B cell (primary cell): ENCODE data around the gene TMEM94. TPM values are rescaled to one million over a fixed set of nuclear protein-coding genes. Genes with fewer than 3 reads are reported as not detected.

ENCODE experiments used
- ATAC-seq: fragments of 200-7000 bp; cut with Tn5 transposase; one replicate; pipeline ENCODE4 v1.10.0; 2021; ENCODE audit warnings: low read depth, mild to moderate bottlenecking, moderate number of reproducible peaks, moderate library complexity
- CTCF ChIA-PET: fragments of 350-600 bp; sonication (Branson Sonifier 250); formaldehyde crosslinking; loops from one replicate; lab custom pipeline; 2021; ENCODE audit warnings: antibody characterized with exemption, inconsistent platforms; lab: Charles Lee
- POLR2A ChIA-PET: fragments of 350-600 bp; sonication (Branson Sonifier 250); formaldehyde crosslinking; loops from one replicate; lab custom pipeline; 2021; ENCODE audit warnings: antibody characterized with exemption; lab: Charles Lee
- DNase-seq: peaks from one replicate; pipeline ENCODE4 v3.0.0; 2013
- H2AFZ ChIP-seq: 2 replicates; pipeline ENCODE4 v1.6.1; 2012; ENCODE audit warnings: mild to moderate bottlenecking, low read depth, low read length; ENCODE audit not compliant: insufficient read depth, poor library complexity, severe bottlenecking
- H3K27ac ChIP-seq, 2 donors: 1 replicate in 1 of 2; 2 replicates in 1 of 2; pipeline ENCODE4 v1.5.1; 2012 to 2013; ENCODE audit warnings: low read length in 2 of 2, mild to moderate bottlenecking in 2 of 2, moderate library complexity in 1 of 2
- H3K27me3 ChIP-seq, 4 experiments: fragments of 200-600 bp in 1 of 4; sonication (generic) in 1 of 4; replicated peaks in 1 of 4; 1 replicate in 2 of 4; 2 replicates in 2 of 4; pipeline versions ENCODE4 v1.6.1 to v1.7.0; 2013 to 2016; ENCODE audit warnings: low read length in 3 of 4, mild to moderate bottlenecking in 2 of 4, mixed read lengths in 1 of 4, moderate library complexity in 1 of 4; ENCODE audit not compliant: insufficient read depth in 4 of 4, control insufficient read depth in 3 of 4; ENCODE audit errors: control extremely low read depth in 1 of 4
- H3K36me3 ChIP-seq, 2 experiments: replicated peaks in 1 of 2; 1 replicate in 1 of 2; 2 replicates in 1 of 2; pipeline versions ENCODE4 v1.6.1 to v1.7.1; 2013; ENCODE audit warnings: low read length in 1 of 2; ENCODE audit not compliant: insufficient read depth in 2 of 2, control insufficient read depth in 1 of 2; ENCODE audit errors: control extremely low read depth in 1 of 2, extremely low read depth in 1 of 2
- H3K4me1 ChIP-seq, 2 donors: fragments of 200-600 bp in 1 of 2; sonication (generic) in 1 of 2; 1 replicate in 1 of 2; 2 replicates in 1 of 2; pipeline versions ENCODE4 v1.5.1 to v1.6.1; 2013 to 2017; ENCODE audit warnings: low read length in 2 of 2; ENCODE audit not compliant: control insufficient read depth in 2 of 2, insufficient read depth in 2 of 2
- H3K4me2 ChIP-seq: replicated peaks from 2 replicates; pipeline ENCODE3; 2012; ENCODE audit warnings: mild to moderate bottlenecking, low read depth, low read length; ENCODE audit not compliant: poor library complexity, severe bottlenecking
- H3K4me3 ChIP-seq, 5 experiments: fragments of 200-600 bp in 1 of 5; sonication (generic) in 1 of 5; 1 replicate in 3 of 5; 2 replicates in 2 of 5; pipeline versions ENCODE4 v1.5.1 to v1.7.0; 2011 to 2016; ENCODE audit warnings: low read length in 4 of 5, mild to moderate bottlenecking in 4 of 5, low read depth in 2 of 5, control low read depth in 1 of 5, moderate library complexity in 1 of 5; ENCODE audit not compliant: insufficient read depth in 1 of 5; ENCODE audit errors: control extremely low read depth in 1 of 5, extremely low read depth in 1 of 5
- H3K79me2 ChIP-seq: fragments of 200-600 bp; sonication (generic); one replicate; pipeline ENCODE4 v1.6.0; 2016; ENCODE audit warnings: low read length; ENCODE audit not compliant: control insufficient read depth, insufficient read depth
- H3K9ac ChIP-seq: fragments of 200-600 bp; sonication (generic); 2 replicates; pipeline ENCODE4 v1.6.1; 2017; ENCODE audit warnings: mild to moderate bottlenecking, low read length, moderate library complexity
- H3K9me3 ChIP-seq, 3 donors: one replicate each; pipeline versions ENCODE4 v1.6.1 to v1.7.1; 2013; ENCODE audit warnings: low read length in 2 of 3; ENCODE audit not compliant: control insufficient read depth in 2 of 3, insufficient read depth in 1 of 3; ENCODE audit errors: control extremely low read depth in 1 of 3
- H4K20me1 ChIP-seq: 2 replicates; pipeline ENCODE4 v1.6.0; 2012; ENCODE audit warnings: mild to moderate bottlenecking, low read length; ENCODE audit not compliant: insufficient read depth, control insufficient read depth, poor library complexity, severe bottlenecking
- H3K27ac Mint-ChIP-seq: one replicate; pipeline ENCODE4 v1.8.0; 2021; ENCODE audit warnings: mixed read lengths
- H3K27me3 Mint-ChIP-seq: one replicate; pipeline ENCODE4 v1.8.0; 2021; ENCODE audit warnings: mixed read lengths
- H3K4me1 Mint-ChIP-seq: one replicate; pipeline ENCODE4 v1.8.0; 2021; ENCODE audit warnings: mixed read lengths
- H3K4me3 Mint-ChIP-seq: one replicate; pipeline ENCODE4 v1.8.0; 2021; ENCODE audit warnings: mixed read lengths
- H3K9me3 Mint-ChIP-seq: one replicate; pipeline ENCODE4 v1.8.0; 2022; ENCODE audit warnings: mixed read lengths; ENCODE audit not compliant: insufficient read depth
- CTCF ChIP-seq: fragments of 200-600 bp; IDR thresholded peaks from one replicate; pipeline ENCODE4 v1.8.0; 2022; ENCODE audit warnings: antibody characterized with exemption, mild to moderate bottlenecking
- EZH2 ChIP-seq: IDR thresholded peaks from 2 replicates; pipeline ENCODE4 v1.6.1; 2012; ENCODE audit warnings: borderline replicate concordance, low read depth, mild to moderate bottlenecking, moderate library complexity, low read length; ENCODE audit not compliant: insufficient read depth, poor library complexity, severe bottlenecking
- WGBS: methylation state at CpG from one replicate; pipeline ENCODE4 v1.1.5; 2013; ENCODE audit warnings: missing lambda C conversion rate; ENCODE audit not compliant: insufficient coverage; 5-methylcytosine and 5-hydroxymethylcytosine counted together
- intact Hi-C: fragments of 100-400 bp; cut with micrococcal nuclease; formaldehyde crosslinking; loops from one replicate; pipeline ENCODE4 v1.10.0; 2022
- polyA plus RNA-seq: library from polyadenylated mRNA; depleted of rRNA; stranded (reverse); fragments of >200 nt; gene quantifications from 2 replicates; pipeline ENCODE4 v1.2.3, GENCODE V29; 2012
- total RNA-seq, 2 donors: library from RNA; stranded (reverse); fragments of 120-200 nt in 1 of 2; gene quantifications; 1 replicate in 1 of 2; 2 replicates in 1 of 2; pipeline versions ENCODE4 v1.2.3 to v1.2.4, GENCODE V29; 2013 to 2022

TMEM94 gene
- total and polyA plus RNA-seq, 2 donors (not counting 1 experiment from before 2014, with no cell fraction given): 139 to 158 TPM

GRCh38 chr17:75481194-75482068, 25.0 kb downstream of the TMEM94 start:
- Histone ChIP-seq H3K36me3 (peaks cover 0 to 5% of the 10 kb centered on the region in 2 experiments), H3K79me2 (peaks cover 21% of the 10 kb centered on the region), H3K9ac (no peak overlapping the region), H3K4me2 (no peak overlapping the region), H3K27me3 (no peaks in the 10 kb centered on the region), H2AFZ (no peak overlapping the region), H3K27ac (no peak overlapping the region), H3K4me1 (no peaks in the 10 kb centered on the region), H4K20me1 (peaks cover 14% of the 10 kb centered on the region), H3K9me3 (no peaks in the 10 kb centered on the region), H3K4me3 (no peak overlapping the region)
- no peaks in the 10 kb centered on the region for H3K27me3 Mint-ChIP-seq
- ATAC-seq: no peak
- CTCF ChIA-PET: interaction anchor here (0.5 to 1.3 kb wide), 2 partner anchors 17 to 24 kb away, joined by 3 to 5 read pairs; no protein-coding TSS in a partner anchor
- POLR2A ChIA-PET: interaction anchor here (1.2 kb wide), 1 partner anchor 90 kb away, joined by 3 read pairs; no protein-coding TSS in a partner anchor
- H3K4me3 Mint-ChIP-seq: no peak overlapping the region
- H3K4me1 Mint-ChIP-seq: peaks cover 3% of the 10 kb centered on the region
- WGBS: 98% methylated on average over 8 of the region's 13 CpGs
- no peak for DNase-seq
- no peaks in the 10 kb centered on the region for H3K9me3 Mint-ChIP-seq
- intact Hi-C loops: no loop called here
- no peak for TF ChIP-seq CTCF
- TF ChIP-seq EZH2: no peak
- no peak overlapping the region for H3K27ac Mint-ChIP-seq
